Thoracic aorta (tissue), 2 donors: Measurements from ENCODE around the gene AK5. TPM values are rescaled to one million over a fixed set of nuclear protein-coding genes. Genes with fewer than 3 reads are reported as not detected.

Experiments
- ATAC-seq: fragments of 150-250 bp; one replicate; pipeline ENCODE4 v1.8.0; 2017; ENCODE audit warnings: low read depth; ENCODE audit not compliant: insufficient number of reproducible peaks, low FRiP score
- DNase-seq: peaks from one replicate; pipeline ENCODE4 v3.0.0-alpha.2; 2020; ENCODE audit warnings: low spot score
- H3K27ac ChIP-seq, 2 donors: fragments of 200-600 bp; sonication (generic); 1 replicate in 1 of 2; 2 replicates in 1 of 2; pipeline ENCODE4 v1.5.1; 2016; ENCODE audit warnings: mild to moderate bottlenecking in 2 of 2, moderate library complexity in 2 of 2
- H3K27me3 ChIP-seq: fragments of 200-600 bp; sonication (generic); replicated peaks from 2 replicates; pipeline ENCODE4 v1.6.0; 2016; ENCODE audit warnings: mild to moderate bottlenecking; ENCODE audit not compliant: insufficient read depth
- H3K36me3 ChIP-seq: fragments of 200-600 bp; sonication (generic); one replicate; pipeline ENCODE4 v1.5.1; 2016
- H3K4me1 ChIP-seq, 2 donors: fragments of 200-600 bp; sonication (generic); 1 replicate in 1 of 2; 2 replicates in 1 of 2; pipeline versions ENCODE4 v1.5.1 to v1.6.0; 2016; ENCODE audit warnings: low read depth in 2 of 2, mild to moderate bottlenecking in 1 of 2; ENCODE audit not compliant: control insufficient read depth in 1 of 2
- H3K4me3 ChIP-seq: fragments of 200-600 bp; sonication (generic); 2 replicates; pipeline ENCODE4 v1.5.1; 2016; ENCODE audit warnings: mild to moderate bottlenecking
- H3K9me3 ChIP-seq: fragments of 200-600 bp; sonication (generic); 2 replicates; pipeline ENCODE4 v1.5.1; 2016
- total RNA-seq, 2 donors: library from RNA; depleted of rRNA; stranded (reverse); fragments of >200 nt; gene quantifications; one replicate each; pipeline versions ENCODE4 v1.1.0 to v1.2.3, GENCODE V29; 2016
- TF ChIP-seq, protein P1 (sequence below): fragments of 200-600 bp; sonication (generic); IDR thresholded peaks from one replicate; pipeline ENCODE4 v1.5.1; 2019; ENCODE audit warnings: antibody characterized with exemption

Gene AK5
- total RNA-seq, 2 donors from 2014 or later = 0.56 to 1.4 TPM

GRCh38 chr1:77336729-77337128, 54.9 kb downstream of the AK5 start:
- ATAC-seq (no peak), DNase-seq (no peak)
- Histone ChIP-seq H3K4me1 (no peaks in the 10 kb centered on the region), H3K9me3 (no peaks in the 10 kb centered on the region), H3K27me3 (no peaks in the 10 kb centered on the region), H3K36me3 (no peaks in the 10 kb centered on the region), H3K27ac (no peak overlapping the region), H3K4me3 (no peak overlapping the region)
- TF ChIP-seq, protein P1, sequence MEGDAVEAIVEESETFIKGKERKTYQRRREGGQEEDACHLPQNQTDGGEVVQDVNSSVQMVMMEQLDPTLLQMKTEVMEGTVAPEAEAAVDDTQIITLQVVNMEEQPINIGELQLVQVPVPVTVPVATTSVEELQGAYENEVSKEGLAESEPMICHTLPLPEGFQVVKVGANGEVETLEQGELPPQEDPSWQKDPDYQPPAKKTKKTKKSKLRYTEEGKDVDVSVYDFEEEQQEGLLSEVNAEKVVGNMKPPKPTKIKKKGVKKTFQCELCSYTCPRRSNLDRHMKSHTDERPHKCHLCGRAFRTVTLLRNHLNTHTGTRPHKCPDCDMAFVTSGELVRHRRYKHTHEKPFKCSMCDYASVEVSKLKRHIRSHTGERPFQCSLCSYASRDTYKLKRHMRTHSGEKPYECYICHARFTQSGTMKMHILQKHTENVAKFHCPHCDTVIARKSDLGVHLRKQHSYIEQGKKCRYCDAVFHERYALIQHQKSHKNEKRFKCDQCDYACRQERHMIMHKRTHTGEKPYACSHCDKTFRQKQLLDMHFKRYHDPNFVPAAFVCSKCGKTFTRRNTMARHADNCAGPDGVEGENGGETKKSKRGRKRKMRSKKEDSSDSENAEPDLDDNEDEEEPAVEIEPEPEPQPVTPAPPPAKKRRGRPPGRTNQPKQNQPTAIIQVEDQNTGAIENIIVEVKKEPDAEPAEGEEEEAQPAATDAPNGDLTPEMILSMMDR = no peak

DNA sequence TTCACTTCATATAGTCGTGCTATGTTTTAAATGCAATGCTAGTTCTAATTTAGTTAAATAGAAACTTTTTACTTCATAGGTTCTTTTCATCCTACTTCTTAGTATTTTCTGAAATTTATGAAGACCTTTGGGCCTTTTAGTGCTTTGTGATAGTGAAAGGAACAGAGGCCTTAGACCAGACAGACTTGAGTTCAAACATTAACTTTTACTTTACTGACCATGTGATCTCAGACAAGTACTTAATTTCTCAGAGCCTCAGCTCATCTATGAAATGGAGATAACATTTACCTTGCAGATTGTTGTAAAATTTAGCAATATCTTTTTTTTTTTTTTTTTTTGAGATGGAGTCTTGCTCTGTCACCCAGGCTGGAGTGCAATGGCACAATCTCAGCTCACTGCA, 57.5 kb downstream of the AK5 start:
- ATAC-seq (no peak), DNase-seq (no peak)
- Histone ChIP-seq H3K27me3 (no peaks in the 10 kb centered on the region), H3K9me3 (no peaks in the 10 kb centered on the region), H3K4me1 (no peaks in the 10 kb centered on the region), H3K27ac (no peak overlapping the region), H3K36me3 (no peaks in the 10 kb centered on the region), H3K4me3 (no peak overlapping the region)
- TF ChIP-seq, protein P1 = no peak

DNA sequence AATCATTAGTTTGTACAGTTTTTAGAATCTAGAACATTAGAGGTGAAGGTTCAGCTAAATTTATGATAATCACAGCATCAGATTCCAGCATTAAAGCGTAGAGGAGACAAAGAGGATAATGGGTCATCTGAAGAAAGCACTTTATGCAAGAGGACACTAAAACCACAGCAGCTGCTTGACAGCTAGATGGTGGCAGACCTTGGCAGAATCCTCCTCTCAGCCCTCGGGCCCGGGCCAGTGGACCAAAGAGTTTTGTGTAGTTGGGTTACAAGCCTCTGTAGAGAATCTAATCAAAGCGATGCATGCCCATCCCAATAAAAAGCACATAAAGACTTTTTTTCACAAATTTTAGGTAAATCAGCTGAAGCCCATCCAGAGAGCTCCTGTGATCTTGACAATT, 59.4 kb downstream of the AK5 start:
- Histone ChIP-seq H3K4me1 (no peaks in the 10 kb centered on the region), H3K9me3 (no peaks in the 10 kb centered on the region), H3K27ac (no peak overlapping the region), H3K36me3 (no peaks in the 10 kb centered on the region), H3K4me3 (no peak overlapping the region), H3K27me3 (no peaks in the 10 kb centered on the region)
- no peak for ATAC-seq
- DNase-seq = no peak
- TF ChIP-seq, protein P1 = no peak

- ATAC-seq = no peak
These were observed 60.9 kb downstream of the AK5 start for GRCh38 chr1:77342745-77343144.

GRCh38 chr1:77347646-77348045, 65.8 kb downstream of the AK5 start:
- Histone ChIP-seq H3K36me3 (no peaks in the 10 kb centered on the region), H3K9me3 (no peaks in the 10 kb centered on the region), H3K4me3 (no peak overlapping the region), H3K4me1 (no peaks in the 10 kb centered on the region), H3K27me3 (no peaks in the 10 kb centered on the region), H3K27ac (no peak overlapping the region)
- TF ChIP-seq, protein P1 = no peak
- ATAC-seq (no peak), DNase-seq (no peak)

More at GRCh38 chr1:77342745-77343144, 60.9 kb downstream of the AK5 start:
- Histone ChIP-seq H3K4me3 (no peak overlapping the region), H3K4me1 (no peaks in the 10 kb centered on the region), H3K27me3 (no peaks in the 10 kb centered on the region), H3K27ac (no peak overlapping the region), H3K9me3 (no peaks in the 10 kb centered on the region), H3K36me3 (no peaks in the 10 kb centered on the region)
- no peak for DNase-seq
- TF ChIP-seq, protein P1 = no peak
